Ramos (cell line): ENCODE data around the gene CCDC154.

Experiments
- in situ Hi-C: fragments of 300-500 bp; cut with MboI; formaldehyde crosslinking; loops from one replicate; pipeline ENCODE4 v1.14.3; 2022; ENCODE audit warnings: low sequenced_read_pairs; ENCODE audit not compliant: unreplicated experiment

CCDC154 gene

GRCh38 chr16:1398351-1398750 is 46.0 kb downstream of the CCDC154 start:
- in situ Hi-C loops = no loop called here

DNA sequence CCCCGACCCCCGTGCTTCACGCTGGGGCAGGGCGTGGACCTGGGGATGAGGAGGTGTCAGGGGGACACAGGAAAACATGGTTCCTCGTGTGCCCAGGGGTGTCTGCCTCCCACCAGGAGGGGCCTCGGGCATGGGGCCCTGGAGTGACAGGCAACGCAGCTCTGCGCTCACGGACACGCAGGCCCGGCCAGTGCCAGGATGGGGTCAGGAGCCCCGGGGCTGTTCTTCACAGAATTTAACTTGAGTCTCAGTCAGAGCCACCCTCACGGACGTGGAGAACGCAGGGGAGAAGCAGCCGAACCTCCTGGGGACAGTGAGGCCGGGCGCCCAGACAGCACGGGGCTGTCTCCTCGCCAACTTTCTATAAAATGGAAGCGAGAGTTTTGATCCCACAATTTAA is 46.6 kb downstream of the CCDC154 start:
- in situ Hi-C loops = no loop called here

DNA sequence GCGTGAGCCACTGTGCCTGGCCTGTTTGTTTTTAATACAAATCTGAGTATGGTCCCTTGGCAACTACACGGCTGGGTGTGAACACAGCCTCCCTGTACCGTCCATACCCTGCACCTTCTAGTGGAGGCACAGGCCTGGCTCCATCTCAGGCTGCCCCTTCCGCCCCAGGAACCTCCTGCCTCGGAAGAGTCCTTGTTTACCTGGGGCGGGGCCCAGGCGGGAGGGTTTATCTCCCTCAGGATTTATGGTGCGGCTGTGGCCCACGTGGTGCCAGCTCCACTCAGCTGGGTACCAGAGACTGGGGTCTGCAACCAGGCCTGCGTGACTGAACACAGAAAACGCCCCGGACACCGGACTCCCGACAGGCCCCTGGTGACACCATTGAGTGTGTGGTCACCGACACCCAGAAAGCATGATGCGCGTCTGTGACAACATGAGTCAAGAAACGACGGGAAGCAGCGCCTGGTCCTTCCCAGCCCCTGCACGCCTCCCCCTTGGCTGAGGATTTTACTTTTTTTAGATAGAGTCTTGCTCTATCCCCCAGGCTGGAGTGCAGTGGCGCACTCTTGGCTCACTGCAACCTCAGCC is 48.8 kb downstream of the CCDC154 start:
- in situ Hi-C loops = no loop called here

- in situ Hi-C loops = no loop called here
Observed at GRCh38 chr16:1394367-1394951, 49.9 kb downstream of the CCDC154 start.

DNA sequence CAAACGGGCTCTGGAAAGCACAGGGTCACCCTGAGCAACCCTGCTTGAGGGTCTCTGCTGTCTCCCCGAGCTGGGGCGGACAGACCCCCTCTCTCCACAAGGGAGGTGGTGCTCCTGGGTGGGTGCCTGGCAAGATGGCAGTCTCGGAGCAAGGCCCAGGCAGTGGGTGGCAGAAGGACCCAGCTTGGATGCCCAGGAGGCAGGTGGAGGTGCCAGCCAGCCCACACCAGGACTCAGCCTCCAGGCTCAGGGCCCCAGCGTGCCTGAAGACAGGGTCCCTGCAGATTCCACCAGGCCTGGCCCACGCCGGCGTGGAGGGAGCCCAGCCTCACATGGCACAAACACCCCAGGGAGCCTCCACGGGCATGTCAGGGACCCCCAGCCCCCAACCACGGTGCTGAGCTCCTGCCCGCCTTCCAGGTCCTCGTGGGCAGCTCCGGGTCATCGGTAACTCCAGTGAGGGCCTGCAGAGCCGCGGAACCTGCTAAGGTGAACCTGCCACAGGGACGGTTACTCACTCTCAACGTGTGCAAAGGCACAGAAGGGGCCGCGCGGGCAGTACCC is 50.7 kb downstream of the CCDC154 start:
- in situ Hi-C loops = no loop called here

DNA sequence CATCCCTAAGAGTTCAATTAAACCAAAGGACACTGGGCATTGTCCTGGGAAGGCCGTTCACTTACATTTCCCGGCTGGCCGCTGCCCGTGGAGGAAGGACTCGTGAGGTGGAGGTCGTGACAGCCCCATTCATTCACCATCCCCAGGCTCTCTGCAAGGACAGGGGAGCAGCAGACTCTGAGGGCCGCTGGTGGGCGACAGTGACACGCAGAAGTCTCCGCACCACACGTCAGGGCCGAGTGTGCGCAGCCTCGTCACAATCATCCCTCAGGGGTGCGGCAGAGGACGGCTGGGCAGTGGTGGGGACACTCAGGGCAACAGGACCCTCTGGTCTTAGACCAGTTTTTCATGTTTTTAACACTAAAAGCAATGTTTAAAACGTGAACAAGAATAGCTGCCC is 51.5 kb downstream of the CCDC154 start:
- in situ Hi-C loops = no loop called here

GRCh38 chr16:1390239-1390779 is 54.0 kb downstream of the CCDC154 start:
- in situ Hi-C loops = no loop called here

DNA sequence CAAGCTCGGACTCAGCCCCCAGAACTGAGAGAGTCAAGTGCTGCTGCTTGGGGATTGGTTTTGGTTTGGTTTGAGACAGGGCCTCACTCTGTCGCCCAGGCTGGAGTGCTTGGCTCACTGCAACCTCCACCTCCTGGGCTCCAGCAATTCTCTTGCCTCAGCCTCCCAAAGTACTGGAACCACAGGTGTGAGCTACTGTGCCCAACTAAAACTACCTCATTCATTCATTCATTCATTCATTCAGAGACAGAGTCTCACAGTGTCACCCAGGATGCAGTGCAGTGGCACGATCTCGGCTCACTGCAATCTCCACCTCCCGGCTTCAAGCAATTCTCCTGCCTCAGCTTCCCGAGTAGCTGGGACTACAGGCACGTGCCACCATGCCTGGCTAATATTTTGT is 54.6 kb downstream of the CCDC154 start:
- in situ Hi-C loops = no loop called here

DNA sequence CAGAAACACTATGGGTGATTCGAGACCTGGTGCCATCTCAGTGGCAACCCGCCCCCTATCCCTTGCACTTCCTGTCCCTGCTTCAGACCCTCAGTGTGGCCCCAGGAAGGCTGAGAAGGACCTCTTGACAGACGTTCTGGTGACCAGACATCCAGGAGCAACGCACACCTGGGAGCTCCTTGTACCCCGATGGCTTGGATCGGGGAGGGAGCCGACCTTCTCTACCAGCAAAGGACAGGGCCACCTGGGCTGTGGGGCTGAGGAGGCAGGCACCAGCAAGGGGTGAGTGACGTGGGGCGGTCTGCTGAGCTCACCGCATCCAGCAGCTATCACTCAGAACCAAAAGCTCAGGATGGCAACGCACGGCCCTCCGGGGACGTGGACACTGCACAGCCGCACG is 57.0 kb downstream of the CCDC154 start:
- in situ Hi-C loops = no loop called here

GRCh38 chr16:1385232-1385631 is 59.1 kb downstream of the CCDC154 start:
- in situ Hi-C loops = no loop called here
